K562 (cell line): ENCODE data around the gene IFI16. TPM values are rescaled to one million over a fixed set of nuclear protein-coding genes. Genes with fewer than 3 reads are reported as not detected.

Experiments used
- ATAC-seq: fragments of 200-7000 bp; cut with Tn5 transposase; 3 replicates; pipeline ENCODE4 v1.9.1; 2020; ENCODE audit warnings: moderate library complexity
- BruUV-seq: library from RNA; stranded (reverse); fragments of 400-500 nt; replicated peaks from 2 replicates; lab custom pipeline; 2021; lab: Mats Ljungman, UMichigan
- CTCF ChIA-PET: fragments of 300-600 bp; formaldehyde crosslinking; extraction: SDS; loops from one replicate; lab custom pipeline; 2021; ENCODE audit warnings: low intra/inter-chr PET ratio; lab: Yijun Ruan, JAX
- POLR2A ChIA-PET: fragments of 300-600, 350-650 bp; sonication (Branson Sonifier 250); formaldehyde crosslinking; extraction: SDS; loops from one replicate; lab custom pipeline; 2021; ENCODE audit warnings: antibody characterized with exemption, inconsistent platforms; lab: Yijun Ruan, JAX
- DNase-seq, 4 experiments: peaks; one replicate each; pipeline versions ENCODE4 v3.0.0 to v3.0.0-alpha.2; 2011 to 2018; ENCODE audit warnings: low spot score in 3 of 4, mixed read lengths in 3 of 4; ENCODE audit errors: extremely low read depth in 1 of 4
- FAIRE-seq: peaks from 2 replicates; lab custom pipeline; 2011; peaks lifted over from hg19 to GRCh38; lab: Jason Lieb, UNC
- H2AFZ ChIP-seq: 2 replicates; pipeline ENCODE4 v1.6.0; 2011; ENCODE audit warnings: low read depth, low read length, control low read depth, inconsistent platforms
- H3K27ac ChIP-seq: fragments of 200-600 bp; 3 replicates; pipeline ENCODE4 v1.8.0; 2011; ENCODE audit warnings: low read depth, mild to moderate bottlenecking, control low read depth, inconsistent platforms, low read length, moderate library complexity, mixed read lengths; ENCODE audit errors: extremely low read depth
- H3K27me3 ChIP-seq, 2 experiments: fragments of 300-600 bp in 1 of 2; 2 replicates in 1 of 2; 3 replicates in 1 of 2; pipeline versions ENCODE4 v1.6.0 to v1.8.0; 2011; ENCODE audit warnings: inconsistent platforms in 2 of 2, low read length in 2 of 2, mild to moderate bottlenecking in 1 of 2, mixed read lengths in 1 of 2, moderate library complexity in 1 of 2; ENCODE audit not compliant: control insufficient read depth in 2 of 2, insufficient read depth in 2 of 2
- H3K36me3 ChIP-seq: fragments of 300-600 bp; 3 replicates; pipeline ENCODE4 v1.8.0; 2011; ENCODE audit warnings: mild to moderate bottlenecking, low read length, inconsistent platforms; ENCODE audit not compliant: control insufficient read depth, insufficient read depth
- H3K4me1 ChIP-seq, 2 experiments: fragments of 200-600 bp in 1 of 2; replicated peaks in 1 of 2; 2 replicates in 1 of 2; 3 replicates in 1 of 2; pipeline versions ENCODE4 v1.5.1 to v1.8.0; 2011; ENCODE audit warnings: inconsistent platforms in 2 of 2, low read length in 2 of 2, mild to moderate bottlenecking in 1 of 2, mixed read lengths in 1 of 2, moderate library complexity in 1 of 2; ENCODE audit not compliant: control insufficient read depth in 2 of 2, insufficient read depth in 2 of 2
- H3K4me2 ChIP-seq: 2 replicates; pipeline ENCODE4 v1.6.1; 2011; ENCODE audit warnings: low read length, control low read depth, inconsistent platforms, mixed read lengths; ENCODE audit not compliant: insufficient read depth
- H3K4me3 ChIP-seq: fragments of 200-600 bp; sonication (generic), shearing (Covaris generic); 2 replicates; pipeline ENCODE4 v1.5.1; 2016; ENCODE audit warnings: control low read depth, inconsistent platforms
- H3K79me2 ChIP-seq: fragments of 200-600 bp; 3 replicates; pipeline ENCODE4 v1.8.0; 2011; ENCODE audit warnings: low read length, inconsistent platforms; ENCODE audit not compliant: control insufficient read depth, insufficient read depth
- H3K9ac ChIP-seq, 2 experiments: 2 replicates each; pipeline versions ENCODE4 v1.6.0 to v1.6.1; 2011; ENCODE audit warnings: low read depth in 2 of 2, low read length in 2 of 2, control low read depth in 1 of 2, inconsistent platforms in 1 of 2, mild to moderate bottlenecking in 1 of 2, mixed read lengths in 1 of 2; ENCODE audit not compliant: insufficient read depth in 1 of 2
- H3K9me1 ChIP-seq: one replicate; pipeline ENCODE4 v1.6.0; 2011; ENCODE audit warnings: inconsistent platforms, mild to moderate bottlenecking, low read length, moderate library complexity; ENCODE audit not compliant: control insufficient read depth, insufficient read depth
- H3K9me3 ChIP-seq: replicated peaks from 2 replicates; pipeline ENCODE4 v1.5.1; 2011; ENCODE audit warnings: low read depth, low read length, inconsistent platforms; ENCODE audit not compliant: control insufficient read depth, insufficient read depth
- H4K20me1 ChIP-seq: replicated peaks from 2 replicates; pipeline ENCODE4 v1.6.1; 2011; ENCODE audit warnings: low read length, inconsistent platforms, mixed read lengths; ENCODE audit not compliant: control insufficient read depth, insufficient read depth
- DMBX1 ChIP-seq: fragments of 250-450 bp; sonication (Bioruptor Pico); IDR thresholded peaks from 2 replicates; pipeline ENCODE4 v1.8.0; 2022; ENCODE audit warnings: inconsistent platforms, mild to moderate bottlenecking, moderate library complexity, borderline replicate concordance
- ELK3 ChIP-seq: fragments of 450-650 bp; formaldehyde crosslinking; IDR thresholded peaks from 2 replicates; pipeline ENCODE4 v1.4.0; 2020; ENCODE audit warnings: mild to moderate bottlenecking
- FOXA1 ChIP-seq: fragments of 450-650 bp; IDR thresholded peaks from 2 replicates; pipeline ENCODE4 v1.6.1; 2016; ENCODE audit warnings: mild to moderate bottlenecking, borderline replicate concordance
- KLF6 ChIP-seq: fragments of 250-450 bp; sonication (Bioruptor Pico); IDR thresholded peaks from 2 replicates; pipeline ENCODE4 v1.4.0; 2020; ENCODE audit warnings: mild to moderate bottlenecking, moderate library complexity, borderline replicate concordance
- MYC ChIP-seq, 2 experiments: fragments of 250-450 bp in 1 of 2; sonication (Bioruptor Pico) in 1 of 2; IDR thresholded peaks; 2 replicates each; pipeline versions ENCODE4 v1.5.1 to v1.6.1; 2012 to 2021; ENCODE audit warnings: low read depth in 2 of 2, borderline replicate concordance in 1 of 2, improper control_type of control experiment in 1 of 2, low read length in 1 of 2, mild to moderate bottlenecking in 1 of 2, moderate library complexity in 1 of 2
- ZEB2 ChIP-seq: fragments of 450-650 bp; IDR thresholded peaks from 2 replicates; pipeline ENCODE4 v1.6.1; 2016
- ZNF609 ChIP-seq: sonication (generic); formaldehyde crosslinking; IDR thresholded peaks from 2 replicates; pipeline ENCODE4 v1.8.1; 2023; ENCODE audit warnings: missing genetic modification reagents, mild to moderate bottlenecking, borderline replicate concordance
- ZNF764 ChIP-seq: fragments of 250-450 bp; sonication (Bioruptor Pico); IDR thresholded peaks from 2 replicates; pipeline ENCODE4 v1.4.0; 2020; ENCODE audit warnings: low read depth, mild to moderate bottlenecking, moderate library complexity
- WGBS: fragments of 100-300 bp; shearing (Covaris generic); methylation state at CpG from one replicate; pipeline ENCODE4 v1.1.6; 2016; ENCODE audit warnings: low coverage, mixed read lengths; ENCODE audit not compliant: insufficient coverage; ENCODE audit errors: missing lambda C conversion rate; 5-methylcytosine and 5-hydroxymethylcytosine counted together
- in situ Hi-C: fragments of 300-500 bp; cut with MboI; formaldehyde crosslinking; loops from 4 replicates; pipeline ENCODE4 v1.15.0; 2018; ENCODE audit warnings: inconsistent platforms, mixed read lengths
- intact Hi-C: fragments of 100-400 bp; cut with micrococcal nuclease; formaldehyde crosslinking; loops from 2 replicates; pipeline ENCODE4 v1.14.2; 2022
- polyA plus RNA-seq, 8 experiments: library from polyadenylated mRNA; depleted of rRNA in 4 of 8; stranded (reverse) in 5 of 8; unstranded in 3 of 8; fragments of >200 nt; fragmentation: Nextera tagmentation in 2 of 8; fragmentation: Illumina TruSeq in 1 of 8; extraction: Ambion mirVana in 2 of 8; extraction: Trizol in 1 of 8; gene quantifications; 2 replicates each; pipeline versions ENCODE4 v1.2.1 to v1.2.3, GENCODE V29; 2011 to 2014; ENCODE audit warnings: inconsistent platforms in 1 of 8, missing spikeins in 1 of 8
- total RNA-seq, 7 experiments: library from RNA; depleted of rRNA in 6 of 7; stranded (reverse); fragments of >200 nt in 6 of 7; fragmentation: Illumina TruSeq in 2 of 7; extraction: Trizol in 2 of 7; gene quantifications; 2 replicates each; pipeline versions ENCODE4 v1.2.1 to v1.2.3, GENCODE V29; 2011 to 2021; ENCODE audit warnings: low replicate concordance in 1 of 7
- TF ChIP-seq, protein P1 (sequence below): fragments of 450-650 bp; IDR thresholded peaks from 2 replicates; pipeline ENCODE4 v1.6.1; 2018; ENCODE audit not compliant: partially characterized antibody
- TF ChIP-seq, protein P2 (sequence below): sonication (generic); IDR thresholded peaks from 2 replicates; pipeline ENCODE4 v1.6.1; 2016

The IFI16 gene
- total and polyA plus RNA-seq, 9 of the 15 experiments (the other 6 are each of a cell fraction or from before 2014, with no cell fraction given), result 0.70 to 2.8 (median 1.6) TPM

DNA sequence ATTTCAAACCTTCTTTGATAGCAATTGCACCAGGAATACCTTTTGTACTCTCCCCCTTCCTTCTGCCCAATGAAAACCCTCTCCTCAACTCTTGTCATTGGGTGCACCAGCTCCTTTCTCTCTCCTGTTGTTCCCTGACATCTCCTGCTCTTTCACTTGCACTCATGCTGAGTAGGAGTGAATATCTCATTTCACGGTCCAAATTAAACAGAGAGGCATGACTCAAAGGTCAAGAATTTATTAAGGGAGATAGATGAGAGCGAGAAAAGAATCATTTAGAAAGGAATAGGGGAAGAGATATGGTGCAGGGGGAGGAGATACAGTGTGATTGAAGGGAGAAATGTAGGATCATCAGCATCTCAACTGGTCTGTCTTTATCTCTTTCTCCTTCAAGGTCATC, 44.7 kb downstream of the IFI16 start:
- no peak overlapping the region for H3K27ac ChIP-seq
- no peak overlapping the region for H3K4me2 ChIP-seq
- intact Hi-C loops, result no loop called here
- DNase-seq (no peak), ATAC-seq (no peak), FAIRE-seq (no peak)
- CTCF ChIA-PET, result interaction anchor here (0.7 kb wide), 1 partner anchor 1120 kb away, joined by 4 read pairs; no protein-coding TSS in a partner anchor
- H3K27me3 ChIP-seq, result no peaks in the 10 kb centered on the region
- H3K4me3 ChIP-seq, result no peak overlapping the region
- no peak overlapping the region for H3K9ac ChIP-seq
- WGBS, result 5% methylated on average over 2 of the region's 2 CpGs
- H3K9me3 ChIP-seq, result no peaks in the 10 kb centered on the region
- H3K79me2 ChIP-seq, result no peaks in the 10 kb centered on the region
- no peaks in the 10 kb centered on the region for H3K4me1 ChIP-seq
- POLR2A ChIA-PET, result no interaction called here
- no peak overlapping the region for H2AFZ ChIP-seq
- no peaks in the 10 kb centered on the region for H4K20me1 ChIP-seq
- no peaks in the 10 kb centered on the region for H3K36me3 ChIP-seq
- BruUV-seq, result no TSS peak
- no peaks in the 10 kb centered on the region for H3K9me1 ChIP-seq
- in situ Hi-C loops, result no loop called here
- TF ChIP-seq KLF6, result no peak
- TF ChIP-seq, protein P1, sequence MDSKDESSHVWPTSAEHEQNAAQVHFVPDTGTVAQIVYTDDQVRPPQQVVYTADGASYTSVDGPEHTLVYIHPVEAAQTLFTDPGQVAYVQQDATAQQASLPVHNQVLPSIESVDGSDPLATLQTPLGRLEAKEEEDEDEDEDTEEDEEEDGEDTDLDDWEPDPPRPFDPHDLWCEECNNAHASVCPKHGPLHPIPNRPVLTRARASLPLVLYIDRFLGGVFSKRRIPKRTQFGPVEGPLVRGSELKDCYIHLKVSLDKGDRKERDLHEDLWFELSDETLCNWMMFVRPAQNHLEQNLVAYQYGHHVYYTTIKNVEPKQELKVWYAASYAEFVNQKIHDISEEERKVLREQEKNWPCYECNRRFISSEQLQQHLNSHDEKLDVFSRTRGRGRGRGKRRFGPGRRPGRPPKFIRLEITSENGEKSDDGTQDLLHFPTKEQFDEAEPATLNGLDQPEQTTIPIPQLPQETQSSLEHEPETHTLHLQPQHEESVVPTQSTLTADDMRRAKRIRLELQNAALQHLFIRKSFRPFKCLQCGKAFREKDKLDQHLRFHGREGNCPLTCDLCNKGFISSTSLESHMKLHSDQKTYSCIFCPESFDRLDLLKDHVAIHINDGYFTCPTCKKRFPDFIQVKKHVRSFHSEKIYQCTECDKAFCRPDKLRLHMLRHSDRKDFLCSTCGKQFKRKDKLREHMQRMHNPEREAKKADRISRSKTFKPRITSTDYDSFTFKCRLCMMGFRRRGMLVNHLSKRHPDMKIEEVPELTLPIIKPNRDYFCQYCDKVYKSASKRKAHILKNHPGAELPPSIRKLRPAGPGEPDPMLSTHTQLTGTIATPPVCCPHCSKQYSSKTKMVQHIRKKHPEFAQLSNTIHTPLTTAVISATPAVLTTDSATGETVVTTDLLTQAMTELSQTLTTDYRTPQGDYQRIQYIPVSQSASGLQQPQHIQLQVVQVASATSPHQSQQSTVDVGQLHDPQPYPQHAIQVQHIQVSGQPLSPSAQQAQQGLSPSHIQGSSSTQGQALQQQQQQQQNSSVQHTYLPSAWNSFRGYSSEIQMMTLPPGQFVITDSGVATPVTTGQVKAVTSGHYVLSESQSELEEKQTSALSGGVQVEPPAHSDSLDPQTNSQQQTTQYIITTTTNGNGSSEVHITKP, result no peak
- TF ChIP-seq, protein P2, sequence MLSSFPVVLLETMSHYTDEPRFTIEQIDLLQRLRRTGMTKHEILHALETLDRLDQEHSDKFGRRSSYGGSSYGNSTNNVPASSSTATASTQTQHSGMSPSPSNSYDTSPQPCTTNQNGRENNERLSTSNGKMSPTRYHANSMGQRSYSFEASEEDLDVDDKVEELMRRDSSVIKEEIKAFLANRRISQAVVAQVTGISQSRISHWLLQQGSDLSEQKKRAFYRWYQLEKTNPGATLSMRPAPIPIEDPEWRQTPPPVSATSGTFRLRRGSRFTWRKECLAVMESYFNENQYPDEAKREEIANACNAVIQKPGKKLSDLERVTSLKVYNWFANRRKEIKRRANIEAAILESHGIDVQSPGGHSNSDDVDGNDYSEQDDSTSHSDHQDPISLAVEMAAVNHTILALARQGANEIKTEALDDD, result no peak
- TF ChIP-seq ELK3 (CRISPR knock-in tag), result no peak
- no peak for TF ChIP-seq FOXA1
- TF ChIP-seq ZEB2, result no peak
- TF ChIP-seq DMBX1 (CRISPR knock-in tag), result no peak
- no peak for TF ChIP-seq ZNF609 (CRISPR knock-in tag)
- TF ChIP-seq MYC (IDR thresholded peaks at IDR 0.05; ENCODE audit: low read depth, low read length), result no peak
- no peak for TF ChIP-seq MYC (CRISPR knock-in tag; IDR thresholded peaks at IDR 0.05; ENCODE audit: borderline replicate concordance, low read depth)
- no peak for TF ChIP-seq ZNF764 (CRISPR knock-in tag)
